ENCODE results near the gene SLC25A25. TPM values are rescaled to one million over a fixed set of nuclear protein-coding genes. Genes with fewer than 3 reads are reported as not detected.
A peak's percentile ranks its signal among the peaks of the same experiment; 100 is the strongest.

The SLC25A25 gene
- total and polyA plus RNA-seq, 5 donors from 2014 or later: 11.3 to 13.8 (median 12.0) TPM

GRCh38 chr9:128097543-128098296 lies 29.7 kb downstream of the SLC25A25 start:
- Mint-ChIP-seq H3K27ac (peak overlapping the region; percentile 51 to 84 (median 68)), H3K4me1 (peaks cover 18 to 81% (median 45%) of the 10 kb centered on the region in 4 donors), H3K27me3 (no peaks in the 10 kb centered on the region), H3K9me3 (no peaks in the 10 kb centered on the region), H3K4me3 (peak overlapping the region in 3 of 4 donors; percentile 61 to 70 (median 68)), H3K36me3 (peaks cover 20% of the 10 kb centered on the region)
- DNase-seq: no peak
- no peak for ATAC-seq (ENCODE audit: low read depth in 2 of 2)
- Histone ChIP-seq H3K27ac (ENCODE audit: insufficient read depth, low read length, poor library complexity, severe bottlenecking) (peak overlapping the region; percentile 38), H3K9me3 (ENCODE audit: control insufficient read depth in 2 of 2, low read length in 2 of 2) (no peaks in the 10 kb centered on the region), H3K36me3 (ENCODE audit: control insufficient read depth, insufficient read depth, low read length) (peaks cover 19% of the 10 kb centered on the region), H3K27me3 (ENCODE audit: control insufficient read depth, insufficient read depth, low read length) (no peaks in the 10 kb centered on the region), H3K4me1 (ENCODE audit: control insufficient read depth, insufficient read depth, low read length, poor library complexity, severe bottlenecking) (peaks cover 51% of the 10 kb centered on the region), H3K4me3 (ENCODE audit: low read depth, low read length) (no peak overlapping the region)

DNA sequence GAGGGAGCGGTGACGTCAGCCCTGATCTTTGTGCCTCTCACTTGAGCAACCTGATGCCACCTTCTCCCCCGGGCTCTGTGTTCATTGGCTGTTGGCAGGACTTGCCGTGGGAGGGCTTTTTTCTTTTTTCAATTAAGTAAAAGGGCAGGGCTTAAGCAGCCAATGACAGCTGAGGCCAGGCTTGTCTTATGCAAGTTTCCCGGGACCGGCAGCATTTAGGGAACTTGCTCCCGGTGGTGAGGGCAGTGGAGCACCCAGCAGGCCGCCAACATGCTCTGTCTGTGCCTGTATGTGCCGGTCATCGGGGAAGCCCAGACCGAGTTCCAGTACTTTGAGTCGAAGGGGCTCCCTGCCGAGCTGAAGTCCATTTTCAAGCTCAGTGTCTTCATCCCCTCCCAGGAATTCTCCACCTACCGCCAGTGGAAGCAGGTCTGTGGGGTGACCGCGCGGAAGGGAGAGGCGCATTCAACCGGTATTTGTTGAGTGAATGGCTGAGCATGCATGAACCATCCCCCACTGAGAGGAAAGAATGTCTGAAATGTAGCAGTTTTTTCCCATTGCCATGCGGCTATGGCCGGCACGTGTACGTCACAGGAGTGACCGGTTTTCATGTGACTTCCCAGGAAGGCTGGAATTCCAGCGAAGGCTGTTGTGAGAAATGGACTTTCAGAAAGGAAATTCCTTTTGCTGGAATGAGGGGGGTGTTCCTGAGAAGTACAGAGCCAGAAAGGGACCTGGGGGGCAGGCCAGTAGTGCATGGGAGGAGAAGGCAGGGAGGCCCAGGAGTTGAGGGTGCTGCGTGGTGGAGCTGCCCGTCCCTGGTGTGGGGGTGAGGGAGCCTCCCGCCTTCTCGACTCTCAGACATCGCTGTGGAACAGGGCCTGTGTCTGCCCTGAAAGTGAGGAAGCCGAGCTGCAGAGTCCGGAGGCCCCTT lies 30.5 kb downstream of the SLC25A25 start:
- Mint-ChIP-seq H3K27me3 (no peaks in the 10 kb centered on the region), H3K27ac (peak overlapping the region; percentile 67 to 84 (median 68)), H3K36me3 (peaks cover 27% of the 10 kb centered on the region), H3K4me1 (peaks cover 10 to 81% (median 43%) of the 10 kb centered on the region in 4 donors), H3K9me3 (no peaks in the 10 kb centered on the region), H3K4me3 (peak overlapping the region; percentile 61 to 76 (median 69))
- DNase-seq (peak; percentile 47 to 77 (median 57)), ATAC-seq (ENCODE audit: low read depth in 2 of 2) (peak; percentile 29 to 32)
- Histone ChIP-seq H3K4me3 (ENCODE audit: low read depth, low read length) (no peak overlapping the region), H3K36me3 (ENCODE audit: control insufficient read depth, insufficient read depth, low read length) (peaks cover 26% of the 10 kb centered on the region), H3K9me3 (ENCODE audit: control insufficient read depth in 2 of 2, low read length in 2 of 2) (no peaks in the 10 kb centered on the region), H3K4me1 (ENCODE audit: control insufficient read depth, insufficient read depth, low read length, poor library complexity, severe bottlenecking) (peaks cover 42% of the 10 kb centered on the region), H3K27me3 (ENCODE audit: control insufficient read depth, insufficient read depth, low read length) (no peaks in the 10 kb centered on the region), H3K27ac (ENCODE audit: insufficient read depth, low read length, poor library complexity, severe bottlenecking) (peak overlapping the region; percentile 52)

DNA sequence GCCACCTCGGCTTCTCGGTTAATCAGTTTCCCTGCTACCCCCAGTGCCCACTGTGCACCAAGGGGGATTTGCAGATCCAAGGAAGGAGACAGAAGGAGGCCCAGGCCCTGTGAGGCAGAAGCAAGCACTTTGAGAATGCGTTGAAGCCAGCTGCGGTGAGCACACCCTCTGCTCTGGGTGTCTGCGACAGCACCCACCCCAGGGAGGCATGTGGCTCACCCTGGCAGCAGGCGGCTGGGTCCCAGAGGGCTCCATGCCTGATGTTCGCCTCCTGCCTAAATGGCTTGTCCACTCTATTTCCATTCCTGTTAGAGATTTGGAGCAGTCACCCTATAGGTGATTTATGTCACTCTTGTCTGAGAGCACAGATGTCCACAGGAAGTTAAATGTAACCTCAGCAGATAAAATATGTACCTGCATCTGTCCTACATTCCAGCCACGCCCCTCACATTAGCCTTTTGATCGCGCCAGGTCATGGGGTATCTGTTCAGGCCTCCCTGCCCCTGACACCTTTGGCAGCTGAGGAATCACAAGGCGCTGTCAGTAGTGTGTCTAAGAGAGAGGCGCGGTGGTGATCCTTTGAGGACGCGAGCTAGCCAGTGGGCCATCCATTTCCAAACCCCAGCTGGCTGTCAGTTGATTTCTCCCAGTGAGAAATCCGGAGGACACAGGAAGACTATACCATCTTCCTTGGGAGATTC lies 31.3 kb downstream of the SLC25A25 start:
- Mint-ChIP-seq H3K9me3 (no peaks in the 10 kb centered on the region), H3K4me3 (peak overlapping the region; percentile 26 to 76 (median 46)), H3K4me1 (peaks cover 6 to 77% (median 41%) of the 10 kb centered on the region in 4 donors), H3K27ac (peak overlapping the region; percentile 41 to 66 (median 47)), H3K27me3 (no peaks in the 10 kb centered on the region), H3K36me3 (peaks cover 29% of the 10 kb centered on the region)
- Histone ChIP-seq H3K4me3 (ENCODE audit: low read depth, low read length) (no peak overlapping the region), H3K36me3 (ENCODE audit: control insufficient read depth, insufficient read depth, low read length) (peaks cover 34% of the 10 kb centered on the region), H3K27ac (ENCODE audit: insufficient read depth, low read length, poor library complexity, severe bottlenecking) (peak overlapping the region; percentile 52), H3K9me3 (ENCODE audit: control insufficient read depth in 2 of 2, low read length in 2 of 2) (no peaks in the 10 kb centered on the region), H3K4me1 (ENCODE audit: control insufficient read depth, insufficient read depth, low read length, poor library complexity, severe bottlenecking) (peaks cover 34% of the 10 kb centered on the region), H3K27me3 (ENCODE audit: control insufficient read depth, insufficient read depth, low read length) (no peaks in the 10 kb centered on the region)
- no peak for ATAC-seq (ENCODE audit: low read depth in 2 of 2)
- DNase-seq: peak in 1 of 3 donors; percentile 25

DNA sequence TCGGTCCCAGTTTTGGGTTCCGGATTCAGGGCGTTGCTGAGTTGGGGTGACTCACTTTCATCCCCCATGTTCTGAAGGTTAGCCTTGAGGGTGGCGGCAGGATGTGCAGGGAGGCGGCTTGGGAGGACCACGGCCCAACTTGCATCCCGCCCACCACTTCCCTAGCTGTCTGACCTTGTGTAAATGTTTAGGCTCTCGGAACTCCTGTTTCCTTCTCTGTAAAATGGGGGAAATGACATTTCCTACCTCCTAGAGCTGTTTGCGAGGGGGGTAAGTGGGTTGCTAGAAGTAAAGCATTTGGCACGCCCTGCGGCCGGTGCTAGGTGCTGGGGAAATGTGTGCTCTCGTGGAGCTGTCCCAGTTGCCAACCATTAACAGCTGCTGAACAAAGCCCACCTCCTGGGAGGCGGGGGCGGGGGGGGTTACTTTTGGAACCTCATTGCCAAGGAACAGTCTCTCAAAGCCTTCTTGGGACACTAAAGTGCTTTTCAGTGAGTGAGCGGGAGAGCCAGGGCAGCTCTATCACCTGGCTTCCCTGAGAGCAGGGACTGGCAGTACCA lies 32.0 kb downstream of the SLC25A25 start:
- H3K4me3 Mint-ChIP-seq: peak overlapping the region in 2 of 4 donors; percentile 49 to 76
- ATAC-seq (ENCODE audit: low read depth in 2 of 2) (no peak), DNase-seq (peak in 1 of 3 donors; percentile 34)
- no peaks in the 10 kb centered on the region for H3K27me3 ChIP-seq (ENCODE audit: control insufficient read depth, insufficient read depth, low read length)
- H3K36me3 ChIP-seq (ENCODE audit: control insufficient read depth, insufficient read depth, low read length): peaks cover 36% of the 10 kb centered on the region
- H3K27ac Mint-ChIP-seq: peak overlapping the region; percentile 31 to 60 (median 47)
- peaks cover 27% of the 10 kb centered on the region for H3K36me3 Mint-ChIP-seq
- H3K9me3 Mint-ChIP-seq: no peaks in the 10 kb centered on the region
- H3K9me3 ChIP-seq (ENCODE audit: control insufficient read depth in 2 of 2, low read length in 2 of 2): no peaks in the 10 kb centered on the region
- H3K4me1 Mint-ChIP-seq: peaks cover 5 to 72% (median 37%) of the 10 kb centered on the region in 4 donors
- H3K27me3 Mint-ChIP-seq: no peaks in the 10 kb centered on the region
- no peak overlapping the region for H3K27ac ChIP-seq (ENCODE audit: insufficient read depth, low read length, poor library complexity, severe bottlenecking)
- H3K4me1 ChIP-seq (ENCODE audit: control insufficient read depth, insufficient read depth, low read length, poor library complexity, severe bottlenecking): peaks cover 29% of the 10 kb centered on the region
- no peak overlapping the region for H3K4me3 ChIP-seq (ENCODE audit: low read depth, low read length)

GRCh38 chr9:128100581-128100980 lies 32.5 kb downstream of the SLC25A25 start:
- H3K4me3 ChIP-seq (ENCODE audit: low read depth, low read length): no peak overlapping the region
- Mint-ChIP-seq H3K27me3 (no peaks in the 10 kb centered on the region), H3K9me3 (no peaks in the 10 kb centered on the region), H3K27ac (peak overlapping the region; percentile 56 to 65 (median 60)), H3K4me1 (peaks cover 5 to 66% (median 35%) of the 10 kb centered on the region in 4 donors), H3K4me3 (no peak overlapping the region), H3K36me3 (peaks cover 27% of the 10 kb centered on the region)
- H3K27me3 ChIP-seq (ENCODE audit: control insufficient read depth, insufficient read depth, low read length): no peaks in the 10 kb centered on the region
- peaks cover 29% of the 10 kb centered on the region for H3K4me1 ChIP-seq (ENCODE audit: control insufficient read depth, insufficient read depth, low read length, poor library complexity, severe bottlenecking)
- DNase-seq (no peak), ATAC-seq (ENCODE audit: low read depth in 2 of 2) (no peak)
- no peak overlapping the region for H3K27ac ChIP-seq (ENCODE audit: insufficient read depth, low read length, poor library complexity, severe bottlenecking)
- peaks cover 40% of the 10 kb centered on the region for H3K36me3 ChIP-seq (ENCODE audit: control insufficient read depth, insufficient read depth, low read length)
- H3K9me3 ChIP-seq (ENCODE audit: control insufficient read depth in 2 of 2, low read length in 2 of 2): no peaks in the 10 kb centered on the region

DNA sequence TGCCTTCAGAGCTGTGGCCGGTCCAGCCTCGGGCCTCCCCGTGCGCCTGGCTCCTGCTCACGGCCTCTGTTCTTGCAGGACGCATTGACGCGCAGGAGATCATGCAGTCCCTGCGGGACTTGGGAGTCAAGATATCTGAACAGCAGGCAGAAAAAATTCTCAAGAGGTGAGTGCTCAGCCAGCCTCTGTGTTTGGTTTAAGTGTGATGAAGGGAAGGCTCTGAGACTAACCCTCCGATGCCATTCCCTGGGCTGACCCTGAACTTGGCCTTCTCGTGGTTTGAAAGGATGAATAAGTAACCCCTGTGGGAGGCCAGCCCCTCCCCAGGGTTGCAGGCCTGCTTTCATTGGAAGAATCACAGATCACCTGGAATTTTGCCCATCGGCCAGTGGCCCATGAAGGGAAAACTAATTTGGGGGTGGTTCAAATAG lies 33.2 kb downstream of the SLC25A25 start:
- H3K4me1 Mint-ChIP-seq: peaks cover 5 to 66% (median 32%) of the 10 kb centered on the region in 4 donors
- no peaks in the 10 kb centered on the region for H3K27me3 Mint-ChIP-seq
- H3K27ac Mint-ChIP-seq: peak overlapping the region; percentile 56 to 91 (median 65)
- Histone ChIP-seq H3K27ac (ENCODE audit: insufficient read depth, low read length, poor library complexity, severe bottlenecking) (no peak overlapping the region), H3K27me3 (ENCODE audit: control insufficient read depth, insufficient read depth, low read length) (no peaks in the 10 kb centered on the region), H3K4me3 (ENCODE audit: low read depth, low read length) (no peak overlapping the region), H3K9me3 (ENCODE audit: control insufficient read depth in 2 of 2, low read length in 2 of 2) (no peaks in the 10 kb centered on the region), H3K36me3 (ENCODE audit: control insufficient read depth, insufficient read depth, low read length) (peaks cover 46% of the 10 kb centered on the region), H3K4me1 (ENCODE audit: control insufficient read depth, insufficient read depth, low read length, poor library complexity, severe bottlenecking) (peaks cover 29% of the 10 kb centered on the region)
- no peaks in the 10 kb centered on the region for H3K9me3 Mint-ChIP-seq
- DNase-seq (no peak), ATAC-seq (ENCODE audit: low read depth in 2 of 2) (no peak)
- H3K4me3 Mint-ChIP-seq: no peak overlapping the region
- peaks cover 27% of the 10 kb centered on the region for H3K36me3 Mint-ChIP-seq

GRCh38 chr9:128101690-128102089 lies 33.7 kb downstream of the SLC25A25 start:
- Histone ChIP-seq H3K4me3 (ENCODE audit: low read depth, low read length) (no peak overlapping the region), H3K9me3 (ENCODE audit: control insufficient read depth in 2 of 2, low read length in 2 of 2) (no peaks in the 10 kb centered on the region), H3K36me3 (ENCODE audit: control insufficient read depth, insufficient read depth, low read length) (peaks cover 51% of the 10 kb centered on the region), H3K27ac (ENCODE audit: insufficient read depth, low read length, poor library complexity, severe bottlenecking) (no peak overlapping the region), H3K27me3 (ENCODE audit: control insufficient read depth, insufficient read depth, low read length) (no peaks in the 10 kb centered on the region), H3K4me1 (ENCODE audit: control insufficient read depth, insufficient read depth, low read length, poor library complexity, severe bottlenecking) (peaks cover 29% of the 10 kb centered on the region)
- DNase-seq (no peak), ATAC-seq (ENCODE audit: low read depth in 2 of 2) (no peak)
- Mint-ChIP-seq H3K27me3 (no peaks in the 10 kb centered on the region), H3K4me1 (peaks cover under 1 to 65% (median 30%) of the 10 kb centered on the region in 4 donors), H3K4me3 (no peak overlapping the region), H3K27ac (peak overlapping the region in 1 of 3 donors; percentile 15), H3K9me3 (no peaks in the 10 kb centered on the region), H3K36me3 (peaks cover 30% of the 10 kb centered on the region)

All from CD4-positive, CD25-positive, alpha-beta regulatory T cell (primary cell).